Ovary (tissue), 3 donors: ENCODE data around the gene GORASP1.

Source experiments
- CTCF ChIP-seq, 3 donors: fragments of 450-650 bp in 2 of 3; fragments of 200-600 bp in 1 of 3; IDR thresholded peaks; one replicate each; pipeline versions ENCODE4 v1.5.1 to v1.8.0; 2016 to 2022; ENCODE audit warnings: antibody characterized with exemption in 3 of 3, mild to moderate bottlenecking in 1 of 3
- EP300 ChIP-seq: sonication (generic); formaldehyde crosslinking; IDR thresholded peaks from one replicate; pipeline ENCODE4 v1.6.1; 2017; ENCODE audit warnings: antibody characterized with exemption
- POLR2A ChIP-seq: fragments of 450-650 bp; IDR thresholded peaks from one replicate; pipeline ENCODE4 v1.6.1; 2017; ENCODE audit warnings: antibody characterized with exemption, mild to moderate bottlenecking, moderate library complexity
- donor health status: DM: no; HTN: no; CAD: no.

GRCh38 chr3:39088889-39089288 is 18.5 kb downstream of the GORASP1 start:
- TF ChIP-seq CTCF (IDR thresholded peaks at IDR 0.05) (no peak), POLR2A (no peak), EP300 (no peak)
